Large intestine (tissue), 3 donors: Measurements from ENCODE around the gene ZIM2. TPM values are rescaled to one million over a fixed set of nuclear protein-coding genes. Genes with fewer than 3 reads are reported as not detected.

Experiments
- DNase-seq, 2 donors: peaks; one replicate each; pipeline versions ENCODE4 v3.0.0 to v3.0.0-alpha.2; 2013
- H3K27ac ChIP-seq: one replicate; pipeline ENCODE4 v1.5.1; 2013; ENCODE audit warnings: low read length
- H3K27me3 ChIP-seq: 2 replicates; pipeline ENCODE4 v1.6.1; 2013; ENCODE audit warnings: low read length; ENCODE audit not compliant: control insufficient read depth, insufficient read depth
- H3K36me3 ChIP-seq: 2 replicates; pipeline ENCODE4 v1.6.1; 2013; ENCODE audit warnings: low read length; ENCODE audit not compliant: control insufficient read depth, insufficient read depth
- H3K4me1 ChIP-seq: one replicate; pipeline ENCODE4 v1.6.1; 2013; ENCODE audit warnings: low read length; ENCODE audit not compliant: control insufficient read depth, insufficient read depth
- H3K4me3 ChIP-seq: one replicate; pipeline ENCODE4 v1.5.1; 2013; ENCODE audit warnings: low read length
- H3K9me3 ChIP-seq: one replicate; pipeline ENCODE4 v1.6.1; 2013; ENCODE audit warnings: mild to moderate bottlenecking, low read depth, low read length, moderate library complexity; ENCODE audit not compliant: control insufficient read depth
- whole genome bisulfite sequencing: methylation state at CpG from one replicate; pipeline ENCODE4 v1.1.5; 2013; ENCODE audit warnings: low lambda C conversion rate; ENCODE audit not compliant: insufficient coverage; 5-methylcytosine and 5-hydroxymethylcytosine counted together
- polyA plus RNA-seq: library from polyadenylated mRNA; unstranded; fragments of 120-200 nt; gene quantifications from one replicate; pipeline ENCODE4 v1.2.1, GENCODE V29; 2013

The ZIM2 gene
- polyA plus RNA-seq, 1 donor, result 1.3 TPM

GRCh38 chr19:56750658-56751057, 89.9 kb downstream of the ZIM2 start:
- H3K27ac ChIP-seq, result no peak overlapping the region
- no peak overlapping the region for H3K4me3 ChIP-seq
- no peaks in the 10 kb centered on the region for H3K9me3 ChIP-seq
- H3K4me1 ChIP-seq, result no peaks in the 10 kb centered on the region
- no peaks in the 10 kb centered on the region for H3K36me3 ChIP-seq
- H3K27me3 ChIP-seq, result no peaks in the 10 kb centered on the region
- WGBS, result 40% methylated on average over 1 of the region's 11 CpGs
- DNase-seq, result no peak

GRCh38 chr19:56748378-56748777, 92.1 kb downstream of the ZIM2 start:
- H3K27ac ChIP-seq, result no peak overlapping the region
- H3K36me3 ChIP-seq, result no peaks in the 10 kb centered on the region
- no peaks in the 10 kb centered on the region for H3K27me3 ChIP-seq
- DNase-seq, result no peak
- WGBS, result 6% methylated on average over 2 of the region's 5 CpGs
- H3K9me3 ChIP-seq, result no peaks in the 10 kb centered on the region
- no peak overlapping the region for H3K4me3 ChIP-seq
- H3K4me1 ChIP-seq, result no peaks in the 10 kb centered on the region

- Histone ChIP-seq H3K27ac (no peak overlapping the region), H3K9me3 (no peaks in the 10 kb centered on the region)
- no CpG with 5 or more reads among the region's 3 CpGs for WGBS
These were observed 94.2 kb downstream of the ZIM2 start for GRCh38 chr19:56746367-56746766.

DNA sequence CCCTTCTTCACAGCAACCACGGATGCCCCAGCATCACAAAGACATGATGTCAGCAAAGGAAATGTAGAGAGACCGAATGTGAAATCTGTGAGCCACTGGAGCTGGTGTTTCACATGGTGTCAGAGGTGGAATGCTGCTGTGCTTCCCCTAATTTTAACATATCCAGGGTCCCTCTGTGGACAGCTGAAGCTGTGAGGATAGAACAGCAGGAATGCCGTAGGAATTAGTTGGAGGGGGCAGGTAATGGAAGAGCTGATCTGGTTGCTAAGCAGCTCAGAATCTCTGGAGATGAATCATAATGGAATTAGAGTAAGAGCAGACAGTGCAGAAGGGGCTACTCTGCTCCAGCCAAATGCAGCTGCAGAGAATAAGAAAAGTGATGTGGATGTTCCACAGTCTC, 100.0 kb downstream of the ZIM2 start:
- WGBS, result 33% methylated on average over 1 of the region's 3 CpGs
- H3K4me3 ChIP-seq, result no peak overlapping the region
- no peaks in the 10 kb centered on the region for H3K9me3 ChIP-seq
- no peaks in the 10 kb centered on the region for H3K4me1 ChIP-seq
- H3K36me3 ChIP-seq, result no peaks in the 10 kb centered on the region
- H3K27me3 ChIP-seq, result no peaks in the 10 kb centered on the region
- DNase-seq, result no peak
- peak overlapping the region; percentile 42 for H3K27ac ChIP-seq

More at GRCh38 chr19:56746367-56746766, 94.2 kb downstream of the ZIM2 start:
- H3K4me1 ChIP-seq, result no peaks in the 10 kb centered on the region
- H3K4me3 ChIP-seq, result no peak overlapping the region
- no peak for DNase-seq
- no peaks in the 10 kb centered on the region for H3K27me3 ChIP-seq
- no peaks in the 10 kb centered on the region for H3K36me3 ChIP-seq

GRCh38 chr19:56736571-56736970, 104.0 kb downstream of the ZIM2 start:
- Histone ChIP-seq H3K9me3 (no peaks in the 10 kb centered on the region), H3K27ac (no peak overlapping the region), H3K27me3 (no peaks in the 10 kb centered on the region), H3K4me1 (no peaks in the 10 kb centered on the region), H3K36me3 (no peaks in the 10 kb centered on the region), H3K4me3 (no peak overlapping the region)
- DNase-seq, result no peak
- WGBS, result no CpG with 5 or more reads among the region's 6 CpGs

DNA sequence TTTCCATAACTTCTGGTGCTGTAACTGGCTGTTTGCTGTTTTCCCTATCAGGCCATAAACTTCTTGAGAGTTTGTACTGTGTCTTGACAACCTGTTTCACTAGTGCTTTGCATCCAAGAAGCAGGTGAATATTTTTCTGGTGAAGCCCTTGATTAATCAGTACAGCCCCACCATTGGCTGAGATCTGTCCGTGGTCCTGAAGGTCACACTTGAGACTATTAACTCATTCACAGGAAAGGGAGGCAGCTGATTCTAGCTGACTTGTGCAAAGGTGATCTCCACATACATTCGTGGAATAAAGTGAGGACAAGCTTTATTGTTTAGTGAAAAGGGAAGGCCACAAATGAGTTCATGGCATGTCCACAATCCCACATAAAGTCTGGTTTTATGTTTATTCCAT, 107.5 kb downstream of the ZIM2 start:
- Histone ChIP-seq H3K4me3 (no peak overlapping the region), H3K9me3 (no peaks in the 10 kb centered on the region), H3K36me3 (no peaks in the 10 kb centered on the region), H3K27ac (no peak overlapping the region), H3K4me1 (no peaks in the 10 kb centered on the region), H3K27me3 (no peaks in the 10 kb centered on the region)
- no CpG with 5 or more reads among the region's 2 CpGs for WGBS
- DNase-seq, result no peak

- H3K4me1 ChIP-seq, result no peaks in the 10 kb centered on the region
- H3K27ac ChIP-seq, result no peak overlapping the region
- no peaks in the 10 kb centered on the region for H3K36me3 ChIP-seq
- no peaks in the 10 kb centered on the region for H3K27me3 ChIP-seq
- H3K9me3 ChIP-seq, result no peaks in the 10 kb centered on the region
- H3K4me3 ChIP-seq, result no peak overlapping the region
- DNase-seq, result no peak
- 20% methylated on average over 1 of the region's 4 CpGs for WGBS
These were observed 112.8 kb downstream of the ZIM2 start for GRCh38 chr19:56727677-56728076.

DNA sequence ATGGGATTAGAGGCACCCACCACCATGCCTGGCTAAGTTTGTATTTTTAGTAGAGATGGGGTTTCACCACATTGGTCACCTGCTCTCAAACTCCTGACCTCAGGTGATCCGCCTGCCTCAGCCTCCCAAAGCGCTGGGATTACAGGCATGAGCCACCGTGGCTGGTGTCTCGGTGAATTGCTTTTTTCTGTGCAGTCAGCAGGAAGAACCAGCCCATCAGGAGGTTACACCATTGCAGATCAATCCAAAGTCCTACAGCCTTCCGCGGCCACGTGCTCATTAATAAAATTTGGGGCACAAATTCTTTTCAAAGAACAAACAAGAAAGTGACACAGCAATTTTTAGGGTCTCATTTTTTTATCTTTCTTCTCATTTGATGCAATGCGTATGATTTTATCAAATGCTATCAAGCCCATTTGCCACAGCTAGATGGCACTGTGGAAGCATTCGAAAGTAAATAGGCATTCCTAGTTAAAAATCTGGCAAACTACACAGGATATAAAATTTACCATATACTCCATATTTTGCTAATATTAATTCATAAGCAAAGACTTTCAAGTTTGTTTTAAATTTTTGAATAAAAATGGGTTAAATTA, 114.6 kb downstream of the ZIM2 start:
- Histone ChIP-seq H3K27ac (no peak overlapping the region), H3K36me3 (no peaks in the 10 kb centered on the region), H3K27me3 (no peaks in the 10 kb centered on the region), H3K4me3 (no peak overlapping the region), H3K9me3 (no peaks in the 10 kb centered on the region), H3K4me1 (no peaks in the 10 kb centered on the region)
- WGBS, result 38% methylated on average over 4 of the region's 9 CpGs
- DNase-seq, result no peak

Other genes with a start within 250 kb of the ZIM2 start
- gene ZNF71, start 245.4 kb downstream of the ZIM2 start, polyA plus RNA-seq, result 4.1 TPM
- 0.97 TPM for gene SMIM17, start 197.6 kb downstream of the ZIM2 start, polyA plus RNA-seq
- gene ZNF835, start 169.0 kb downstream of the ZIM2 start, polyA plus RNA-seq, result 2.8 TPM
- gene PEG3, start within 50 bp of the ZIM2 start, polyA plus RNA-seq, result 24.4 TPM